HG02870 (cell line): ENCODE data around the gene APCDD1L.
"Not testable (repeated sequence)": the region's sequence is repeated elsewhere in the genome, so short reads cannot be mapped to it uniquely, and the experiment has no call there.

Experiments
- ATAC-seq: cut with Tn5 transposase; IDR thresholded peaks from one replicate; pipeline ENCODE4 v1.9.1; 2021; ENCODE audit warnings: mild to moderate bottlenecking, moderate library complexity; ENCODE audit not compliant: unreplicated experiment

The APCDD1L gene

DNA sequence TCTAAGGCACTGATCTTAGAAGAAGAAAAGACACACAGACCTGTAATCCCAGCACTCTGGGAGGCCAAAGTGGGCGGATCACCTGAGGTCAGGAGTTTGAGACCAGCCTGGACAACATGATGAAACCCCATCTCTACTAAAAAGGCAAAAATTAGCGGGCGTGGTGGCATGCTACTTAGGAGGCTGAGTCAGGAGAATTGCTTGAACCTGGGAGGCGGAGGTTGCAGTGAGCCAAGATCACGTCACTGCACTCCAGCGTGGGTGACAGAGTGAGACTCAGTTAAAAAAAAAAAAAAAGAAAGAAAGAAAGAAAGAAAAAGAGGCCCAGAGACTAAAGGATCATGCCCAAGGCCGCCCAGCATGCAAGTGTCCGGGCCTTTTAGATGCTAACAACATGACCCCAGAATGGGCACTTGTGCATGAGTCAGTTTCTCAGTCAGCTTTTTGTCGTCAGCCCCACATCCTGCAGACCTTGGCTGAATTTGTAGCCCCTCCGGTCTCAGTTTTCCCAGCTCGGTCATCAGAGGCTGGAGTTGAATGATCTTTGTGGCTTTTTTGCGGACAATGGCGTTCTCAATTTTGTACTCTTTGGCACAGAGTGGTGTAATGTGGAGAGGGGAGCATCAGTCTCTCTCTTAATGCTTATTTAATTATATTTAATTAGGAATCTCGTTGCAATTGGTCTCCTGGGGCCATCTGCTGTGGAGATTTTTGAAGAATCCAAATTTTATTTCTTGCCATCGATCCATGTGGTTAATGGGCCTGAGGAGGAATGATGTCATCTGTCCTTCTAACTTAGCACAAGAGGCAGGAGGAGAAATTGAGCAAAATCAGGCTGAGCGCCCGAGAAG lies 30.6 kb upstream of the APCDD1L start:
- no peak for ATAC-seq

DNA sequence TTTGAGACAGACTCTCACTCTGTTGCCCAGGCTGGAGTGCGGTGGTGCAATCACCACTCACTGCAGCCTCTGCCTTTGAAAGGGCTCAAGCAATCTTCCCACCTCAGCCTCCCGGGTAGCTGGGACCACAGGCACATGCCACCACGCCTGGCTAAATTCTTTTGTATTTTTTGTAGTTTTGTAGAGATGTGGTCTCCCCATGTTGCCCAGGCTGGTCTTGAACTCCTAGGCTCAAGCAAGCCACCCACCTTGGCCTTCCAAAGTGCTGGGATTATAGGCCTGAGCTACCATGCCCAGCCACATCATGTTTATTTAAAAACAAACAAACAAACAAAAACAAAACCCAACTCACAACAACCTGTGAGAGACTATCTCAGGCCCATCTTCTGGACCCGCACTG lies 29.7 kb upstream of the APCDD1L start:
- no peak for ATAC-seq

DNA sequence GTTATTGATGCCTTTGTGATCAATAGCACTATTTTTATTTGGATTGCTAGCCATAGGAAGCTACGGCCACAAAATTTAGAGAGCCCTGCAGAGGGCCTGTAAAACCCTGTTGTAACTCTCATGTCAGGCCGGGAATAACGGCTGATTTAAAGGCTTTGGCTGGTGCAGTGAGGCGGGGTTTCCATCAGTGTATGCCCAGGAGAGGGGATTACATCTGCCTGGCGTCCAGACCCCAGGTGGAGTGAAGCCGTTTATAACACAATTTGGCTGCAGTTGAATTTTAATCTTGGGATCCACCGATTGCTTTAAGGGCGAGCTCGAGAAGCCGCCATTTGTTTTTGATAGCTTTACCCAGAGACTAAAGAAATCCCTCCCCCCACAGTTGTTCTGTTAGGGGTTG lies 29.1 kb upstream of the APCDD1L start:
- ATAC-seq, result no peak

DNA sequence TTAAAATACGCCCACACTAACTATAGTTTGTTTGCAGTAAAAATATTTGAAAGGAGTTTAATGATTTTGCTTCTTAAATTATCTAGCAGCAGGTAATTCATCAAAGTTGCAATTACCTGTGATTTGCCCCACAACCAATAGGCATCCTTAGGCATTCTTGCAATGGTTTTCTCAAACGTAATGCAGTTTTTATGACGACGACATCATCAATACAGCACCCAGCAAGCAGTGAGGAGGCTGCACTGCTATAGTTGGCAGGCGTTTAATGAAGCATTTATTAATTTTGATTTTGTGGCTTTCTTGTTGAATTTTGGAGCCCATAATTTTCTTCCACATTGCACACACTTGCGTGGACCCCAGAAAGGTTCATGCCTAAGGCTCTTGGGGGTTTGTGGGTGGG lies 28.1 kb upstream of the APCDD1L start:
- ATAC-seq, result no peak

DNA sequence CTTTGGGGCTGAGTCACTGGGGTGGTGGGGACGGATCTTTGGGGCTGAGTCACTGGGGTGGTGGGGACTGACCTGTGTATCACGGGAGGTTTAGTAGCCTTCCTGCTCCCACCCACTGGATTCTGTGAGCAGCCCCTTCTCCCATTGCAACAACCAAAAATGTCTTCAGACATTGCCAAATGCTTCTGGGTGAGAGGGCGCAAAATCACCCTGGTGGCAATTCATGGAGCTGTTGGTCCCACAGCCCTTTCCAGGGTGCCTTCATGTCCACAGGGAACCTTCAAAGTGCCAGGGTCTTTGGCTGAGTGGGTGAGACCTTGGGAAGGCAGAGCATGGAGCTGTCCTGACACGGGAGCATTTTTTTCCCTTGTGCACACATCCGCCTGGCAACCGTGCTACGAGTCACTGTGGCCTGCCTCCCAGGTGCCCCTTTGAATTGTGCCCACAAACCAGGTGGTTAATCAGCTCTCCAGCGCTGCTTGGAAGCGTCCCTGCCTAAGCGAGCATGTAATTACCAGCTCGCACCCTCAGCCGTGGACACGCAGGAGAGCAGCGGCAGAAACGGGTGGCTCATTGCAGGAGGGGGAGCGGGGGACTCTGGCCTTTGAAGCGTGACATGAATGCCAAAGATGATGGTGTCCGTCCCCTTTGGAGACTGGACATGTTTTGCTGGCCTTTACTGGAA lies 27.4 kb upstream of the APCDD1L start:
- ATAC-seq, result no peak

DNA sequence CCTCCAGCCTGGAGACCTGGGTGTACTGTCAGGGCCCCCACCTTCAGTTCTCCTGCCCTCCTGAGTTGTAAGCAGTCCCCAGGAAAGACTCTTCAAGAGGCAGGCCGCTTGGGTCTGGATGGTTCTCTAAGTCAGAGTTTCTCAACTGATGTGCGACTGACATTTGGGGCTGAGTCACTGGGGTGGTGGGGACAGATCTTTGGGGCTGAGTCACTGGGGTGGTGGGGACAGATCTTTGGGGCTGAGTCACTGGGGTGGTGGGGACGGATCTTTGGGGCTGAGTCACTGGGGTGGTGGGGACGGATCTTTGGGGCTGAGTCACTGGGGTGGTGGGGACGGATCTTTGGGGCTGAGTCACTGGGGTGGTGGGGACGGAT lies 26.8 kb upstream of the APCDD1L start:
- ATAC-seq, result not testable (repeated sequence)

DNA sequence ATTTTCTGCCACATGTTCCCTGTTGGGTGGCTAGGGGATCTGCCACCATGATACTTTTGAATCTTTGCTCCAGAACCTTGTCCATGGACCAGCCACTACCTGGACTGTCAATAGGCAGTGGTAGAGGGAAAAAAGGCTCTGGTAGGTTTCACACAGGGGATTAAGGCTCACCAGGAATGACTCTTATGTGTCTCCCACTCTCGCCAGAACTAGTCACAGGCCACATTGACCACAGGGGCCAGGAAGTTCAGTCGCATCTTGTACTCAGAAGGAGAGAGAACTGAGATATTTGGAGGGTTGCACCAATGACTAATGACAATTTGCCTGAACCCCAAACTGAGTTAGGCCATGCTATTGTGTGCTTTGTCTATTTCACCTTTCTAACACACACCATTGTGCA lies 23.6 kb upstream of the APCDD1L start:
- ATAC-seq, result no peak

DNA sequence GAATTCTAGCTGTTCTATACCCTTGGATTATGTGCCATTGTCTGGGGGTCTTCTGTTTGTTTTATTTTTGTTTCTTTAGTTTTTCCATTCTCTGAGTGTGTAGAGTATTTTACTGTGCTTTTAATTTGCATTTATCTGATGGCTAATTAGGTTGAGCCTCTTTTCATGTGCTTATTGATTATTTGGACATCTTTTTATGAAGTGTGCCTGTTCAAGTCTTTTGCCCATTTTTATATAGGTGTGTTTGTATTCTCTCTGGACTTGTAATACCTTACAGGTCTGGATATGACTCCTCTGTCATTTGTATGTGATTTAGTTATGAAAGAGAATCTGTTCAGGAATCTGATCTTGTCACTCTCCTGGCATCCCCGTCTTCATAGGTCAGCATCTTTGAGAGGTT lies 22.6 kb upstream of the APCDD1L start:
- ATAC-seq, result no peak

DNA sequence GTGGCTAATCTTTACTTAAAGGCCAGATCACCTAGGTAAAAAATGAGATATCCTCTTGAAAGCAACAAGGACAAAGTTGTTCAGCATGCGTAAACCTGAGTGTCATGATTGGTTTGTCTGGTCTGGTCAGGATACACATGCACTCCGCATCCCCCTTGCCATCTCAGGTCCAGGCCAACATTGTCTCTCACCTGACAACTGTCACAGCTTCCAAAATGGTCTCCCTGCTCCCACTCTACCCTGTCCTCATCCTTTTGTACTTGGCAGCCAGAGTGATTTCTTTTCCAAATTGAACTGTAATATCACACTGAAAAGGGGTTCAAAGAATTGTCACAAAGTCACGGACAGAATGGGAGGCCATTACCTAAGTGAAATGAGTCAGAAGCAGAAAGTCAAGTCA lies 21.1 kb upstream of the APCDD1L start:
- ATAC-seq, result no peak

DNA sequence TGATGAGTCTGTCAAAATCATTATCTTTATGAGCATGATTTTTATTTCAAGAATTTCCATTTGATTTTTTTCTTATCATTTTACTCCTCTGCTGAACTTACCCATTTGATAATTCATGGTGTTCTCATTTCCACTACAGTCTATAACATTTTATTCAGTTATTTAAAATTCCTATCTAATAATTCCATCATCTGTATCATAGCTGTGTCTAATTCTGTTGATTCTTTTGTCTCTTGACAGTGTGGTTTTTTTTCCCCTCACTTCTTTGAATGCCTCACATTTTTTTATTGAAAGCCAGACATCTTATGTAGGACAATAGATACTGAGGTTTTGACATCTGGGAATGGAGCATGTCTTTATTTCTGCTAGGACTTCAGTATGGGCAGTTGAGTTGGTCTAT lies 16.5 kb upstream of the APCDD1L start:
- no peak for ATAC-seq

DNA sequence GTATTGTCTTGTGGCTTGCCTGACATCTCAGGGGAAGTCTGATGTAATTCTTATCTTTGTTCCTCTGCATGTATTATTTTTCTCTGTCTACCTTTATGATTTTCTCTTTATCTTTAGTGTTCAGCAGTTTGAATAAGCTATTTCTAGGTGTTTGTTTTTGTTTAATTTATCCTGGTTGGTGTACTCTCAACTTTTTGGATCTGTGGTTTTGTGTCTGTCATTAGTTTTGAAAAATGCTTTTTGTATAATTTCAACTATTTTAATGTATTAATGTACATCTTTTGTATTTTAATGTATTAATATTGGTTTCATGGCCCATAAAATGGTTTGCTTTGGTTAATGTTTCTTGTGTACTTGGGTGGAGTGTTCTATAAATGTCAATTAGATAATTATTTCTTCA lies 15.9 kb upstream of the APCDD1L start:
- ATAC-seq, result no peak

DNA sequence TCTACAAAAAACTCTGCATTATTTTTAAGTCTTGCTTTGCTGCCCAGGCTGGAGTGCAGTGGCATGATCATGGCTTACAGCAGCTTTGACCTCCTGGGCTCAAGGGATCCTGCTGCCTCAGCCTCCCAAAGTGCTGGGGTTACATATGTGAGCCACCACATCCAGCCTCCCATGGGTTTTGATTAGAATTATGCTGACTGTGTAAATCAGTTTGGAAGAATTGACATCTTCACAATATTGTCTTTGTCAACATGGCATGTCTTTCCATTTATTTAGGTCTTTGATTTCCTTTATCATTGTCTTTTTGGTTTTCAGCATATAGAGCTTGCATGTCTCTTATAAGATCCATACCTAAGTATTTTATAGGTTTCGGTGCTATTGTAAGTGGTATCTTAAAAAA lies 13.2 kb upstream of the APCDD1L start:
- no peak for ATAC-seq

DNA sequence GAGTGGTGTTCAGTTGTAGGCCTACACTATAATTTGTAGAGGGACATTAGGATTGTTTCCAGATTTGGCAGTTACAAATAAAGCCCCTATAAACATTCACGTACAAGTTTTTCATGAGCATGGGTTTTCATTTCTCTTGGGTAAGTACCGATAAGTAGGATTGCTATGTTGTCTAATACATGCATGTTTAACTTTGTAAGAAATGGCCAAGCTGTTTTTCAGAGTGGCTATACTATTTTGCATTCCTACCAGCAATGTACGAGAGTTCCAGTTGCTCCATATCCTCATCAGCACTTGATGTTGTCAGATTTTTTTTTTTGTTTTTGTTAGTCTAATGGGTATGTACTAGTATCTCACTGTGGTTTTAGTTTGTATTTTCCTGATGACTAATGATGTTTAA lies 11.2 kb upstream of the APCDD1L start:
- no peak for ATAC-seq

DNA sequence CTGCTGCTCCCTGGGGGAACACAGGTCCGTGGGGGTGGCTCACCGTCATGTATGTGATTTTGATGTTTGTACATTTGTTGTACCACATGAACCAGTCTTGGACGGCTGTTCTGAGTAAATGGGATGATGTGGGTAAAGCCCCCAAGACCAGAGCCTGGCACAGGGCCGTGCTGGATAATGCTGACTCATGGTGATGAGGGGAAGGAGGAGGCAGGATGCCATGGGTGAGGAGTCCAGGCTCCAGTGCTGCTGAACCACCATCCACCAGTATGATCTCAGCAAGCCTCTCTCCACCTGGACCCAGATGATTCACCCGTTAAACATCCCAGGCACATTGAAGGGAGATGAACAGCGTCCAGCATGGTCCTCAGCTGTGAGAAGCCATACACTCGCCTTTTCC lies 9.6 kb upstream of the APCDD1L start:
- no peak for ATAC-seq

DNA sequence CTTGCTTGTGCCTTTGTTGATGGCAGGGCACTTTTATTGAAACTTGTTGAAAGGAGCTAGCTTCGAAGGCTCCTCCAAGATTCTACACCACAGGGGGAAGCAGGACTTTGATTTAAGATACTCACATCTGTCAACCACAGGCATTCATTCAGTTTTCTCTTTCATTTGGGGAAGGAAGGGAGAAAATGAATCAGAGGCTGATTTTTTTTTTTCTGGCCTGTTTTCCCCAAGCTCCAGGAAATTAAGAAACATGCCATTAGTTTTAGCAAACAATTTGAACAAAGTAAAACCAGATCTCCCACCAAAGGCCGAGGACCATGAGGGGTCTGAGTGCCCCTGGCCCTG lies 8.7 kb upstream of the APCDD1L start:
- no peak for ATAC-seq

DNA sequence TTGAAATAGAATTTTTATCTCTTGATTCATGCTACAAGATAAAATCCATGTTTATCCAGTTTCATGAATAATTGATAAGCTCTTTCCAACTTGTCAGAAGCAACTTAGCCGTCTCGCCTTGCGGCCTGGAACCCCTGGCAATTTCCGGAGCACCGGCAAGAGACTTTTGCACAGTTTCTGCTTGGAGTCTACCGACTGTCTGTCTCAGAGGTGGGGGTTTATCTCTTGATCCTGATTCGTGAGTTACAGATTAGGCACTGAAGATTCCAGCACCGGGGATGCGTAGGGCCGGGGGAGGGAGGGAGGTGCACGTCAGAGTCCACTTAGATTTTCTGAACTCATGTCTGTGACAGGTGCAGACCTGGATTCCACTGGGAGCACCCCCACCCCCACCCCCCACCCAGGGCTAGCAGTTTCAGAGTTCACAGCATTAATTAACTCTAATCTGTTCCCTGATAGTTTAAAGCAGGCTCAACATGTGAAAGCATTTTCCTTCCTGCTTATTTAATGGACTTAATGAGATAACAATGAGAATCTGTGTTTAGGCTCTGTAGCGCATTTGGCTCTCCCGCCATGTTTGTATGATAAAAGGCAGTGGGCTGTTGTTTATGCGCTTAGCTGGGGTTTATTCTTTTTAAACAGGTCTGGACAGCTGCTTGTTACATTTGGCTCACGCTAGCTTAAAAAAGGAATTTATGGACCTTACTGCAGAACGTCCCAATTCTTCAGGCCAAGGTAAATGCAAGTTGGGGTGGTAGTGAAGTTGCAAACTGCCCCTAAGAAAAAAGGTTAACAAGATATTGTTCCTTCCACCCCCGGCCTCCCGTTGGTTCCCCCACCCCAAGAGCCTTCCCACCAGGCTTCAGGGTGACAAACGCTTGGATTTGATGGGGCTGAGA lies 8.1 kb upstream of the APCDD1L start:
- ATAC-seq, result no peak

DNA sequence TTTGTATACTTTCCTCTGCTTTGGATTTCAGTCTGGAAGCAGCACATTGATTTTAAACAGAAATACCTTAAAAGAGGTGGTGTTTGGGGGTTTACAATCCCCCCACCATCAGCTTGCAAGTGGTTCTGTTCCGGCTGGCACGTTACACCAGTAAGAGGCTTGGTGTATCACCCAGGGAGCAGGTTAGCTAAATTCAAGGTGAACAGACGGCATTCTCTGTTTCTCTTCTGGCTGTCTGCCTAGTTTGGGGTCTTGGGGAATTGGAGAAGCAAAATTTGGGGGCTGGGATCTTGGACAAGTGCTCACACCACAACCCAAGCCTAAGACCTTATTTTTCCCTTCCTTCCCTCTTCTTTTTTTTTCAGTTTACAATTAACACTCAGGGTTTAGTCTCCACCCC lies 7.5 kb upstream of the APCDD1L start:
- no peak for ATAC-seq

DNA sequence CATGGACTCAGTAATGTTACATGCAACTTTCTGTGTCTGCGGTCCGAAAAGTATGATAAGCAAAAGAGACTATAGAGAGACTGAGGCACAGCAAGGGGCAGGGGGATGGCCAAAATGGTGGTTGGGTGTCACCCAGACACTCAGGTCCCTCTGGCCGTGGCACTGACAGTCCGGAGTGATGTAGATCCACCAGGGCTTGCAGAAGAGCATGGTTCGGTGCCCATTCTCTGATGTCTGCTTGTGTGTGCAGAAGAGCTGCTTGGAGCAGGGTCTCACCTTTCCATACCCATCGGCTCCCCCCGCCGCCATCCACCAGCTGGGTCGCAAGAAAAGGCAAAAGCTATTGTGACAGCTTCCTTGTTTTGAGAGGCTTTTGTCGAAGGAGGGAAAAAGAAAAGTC lies 6.6 kb upstream of the APCDD1L start:
- no peak for ATAC-seq

DNA sequence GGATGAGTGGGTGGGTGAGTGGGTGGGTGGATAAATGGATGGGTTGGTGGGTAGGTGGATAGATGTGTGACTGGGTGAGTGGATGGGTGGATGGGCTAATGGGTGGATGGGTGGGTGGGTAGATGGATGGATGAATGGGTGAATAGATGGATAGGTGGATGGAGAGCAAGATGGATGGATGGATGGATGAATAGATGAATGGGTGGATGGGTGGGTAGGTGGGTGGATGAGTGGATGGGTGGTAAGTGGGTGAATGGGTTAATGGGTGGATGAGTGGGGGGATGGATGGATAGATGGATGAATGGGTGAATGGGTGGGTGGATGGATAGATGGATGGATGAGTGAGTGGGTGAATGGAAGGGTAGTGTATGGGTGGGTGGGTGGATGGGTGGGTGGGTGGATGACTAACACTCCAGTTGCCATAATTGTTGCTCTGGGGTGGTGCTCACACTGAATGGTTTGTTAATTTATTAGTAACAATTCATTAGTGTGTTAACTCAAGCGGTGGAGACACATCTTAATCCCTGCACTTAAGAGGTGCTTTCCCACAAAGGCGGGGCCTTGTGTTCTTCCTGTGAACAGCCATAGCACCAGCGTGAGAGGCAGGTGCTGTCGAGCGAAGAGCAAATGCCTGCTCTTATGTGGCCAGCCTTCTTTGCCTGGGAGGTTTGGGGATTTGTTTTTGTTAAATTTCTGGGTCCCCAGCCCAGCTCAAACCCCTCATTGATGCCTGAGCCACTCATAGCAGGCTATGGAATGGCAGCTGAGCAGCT lies 4.9 kb upstream of the APCDD1L start:
- ATAC-seq, result no peak

DNA sequence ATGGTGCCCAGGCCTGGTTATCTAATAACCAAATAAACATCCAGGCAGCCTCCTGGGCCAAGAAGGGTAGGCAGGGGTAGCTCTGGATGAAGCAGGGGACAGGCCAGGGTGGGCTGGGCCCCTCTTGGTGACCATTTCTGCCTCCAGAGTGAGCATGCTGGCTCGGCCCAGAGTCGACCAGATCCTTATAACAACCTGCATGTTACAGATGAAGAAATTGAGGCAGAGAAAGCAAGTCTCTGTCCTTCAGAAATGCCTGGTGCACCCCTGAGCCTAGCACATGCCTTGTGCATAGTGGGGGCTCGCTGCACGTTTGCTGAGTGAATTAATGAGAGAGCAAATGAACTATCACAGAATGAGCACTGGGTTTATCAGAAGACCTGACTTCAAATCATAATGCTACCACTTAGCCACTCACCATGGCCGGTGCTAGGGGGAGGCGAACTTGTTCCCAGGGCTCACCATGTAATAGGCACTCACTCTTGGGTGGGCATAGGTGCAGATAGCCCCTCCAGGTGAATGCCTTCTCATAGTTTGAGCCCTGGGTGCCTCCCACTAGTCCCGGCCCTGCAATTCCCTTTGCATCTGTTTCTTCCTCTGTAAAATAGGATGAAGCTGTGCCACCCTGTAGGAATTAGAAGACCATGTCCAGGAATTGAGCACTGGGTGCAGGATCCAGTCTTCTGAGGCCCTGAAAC lies 3.8 kb upstream of the APCDD1L start:
- no peak for ATAC-seq
